ENCODE data around the gene OMP. TPM values are rescaled to one million over a fixed set of nuclear protein-coding genes. Genes with fewer than 3 reads are reported as not detected.

Gene OMP
- total RNA-seq, 1 donor from 2014 or later, result not detected

GRCh38 chr11:77146261-77147035 is 43.8 kb downstream of the OMP start:
- no peak overlapping the region for H3K27ac Mint-ChIP-seq (ENCODE audit: unreplicated experiment)
- no peak overlapping the region for H3K4me3 Mint-ChIP-seq (ENCODE audit: unreplicated experiment)
- H3K4me1 Mint-ChIP-seq (ENCODE audit: low read depth), result peaks cover 3% of the 10 kb centered on the region
- H3K9me3 Mint-ChIP-seq (ENCODE audit: low read depth), result no peaks in the 10 kb centered on the region
- TF ChIP-seq CTCF (IDR thresholded peaks at IDR 0.05), result no peak
- no peak for DNase-seq (ENCODE audit: low spot score)
- H3K27me3 Mint-ChIP-seq (ENCODE audit: low read depth), result peaks cover 4% of the 10 kb centered on the region
- H3K36me3 Mint-ChIP-seq (ENCODE audit: low read depth), result no peaks in the 10 kb centered on the region

GRCh38 chr11:77147036-77147315 is 44.3 kb downstream of the OMP start:
- no peaks in the 10 kb centered on the region for H3K9me3 Mint-ChIP-seq (ENCODE audit: low read depth)
- no peak overlapping the region for H3K4me3 Mint-ChIP-seq (ENCODE audit: unreplicated experiment)
- peaks cover 3% of the 10 kb centered on the region for H3K4me1 Mint-ChIP-seq (ENCODE audit: low read depth)
- TF ChIP-seq CTCF (IDR thresholded peaks at IDR 0.05), result no peak
- DNase-seq (ENCODE audit: low spot score), result no peak
- H3K27ac Mint-ChIP-seq (ENCODE audit: unreplicated experiment), result no peak overlapping the region
- H3K27me3 Mint-ChIP-seq (ENCODE audit: low read depth), result peaks cover 4% of the 10 kb centered on the region
- no peaks in the 10 kb centered on the region for H3K36me3 Mint-ChIP-seq (ENCODE audit: low read depth)

- H3K36me3 Mint-ChIP-seq (ENCODE audit: low read depth), result no peaks in the 10 kb centered on the region
- H3K27ac Mint-ChIP-seq (ENCODE audit: unreplicated experiment), result no peak overlapping the region
- peaks cover 4% of the 10 kb centered on the region for H3K27me3 Mint-ChIP-seq (ENCODE audit: low read depth)
- peaks cover 10% of the 10 kb centered on the region for H3K4me1 Mint-ChIP-seq (ENCODE audit: low read depth)
- no peak for DNase-seq (ENCODE audit: low spot score)
- TF ChIP-seq CTCF (IDR thresholded peaks at IDR 0.05), result no peak
- H3K9me3 Mint-ChIP-seq (ENCODE audit: low read depth), result no peaks in the 10 kb centered on the region
- H3K4me3 Mint-ChIP-seq (ENCODE audit: unreplicated experiment), result no peak overlapping the region
Measured at GRCh38 chr11:77147668-77148321, 45.2 kb downstream of the OMP start.

GRCh38 chr11:77148963-77149715 is 46.5 kb downstream of the OMP start:
- H3K27me3 Mint-ChIP-seq (ENCODE audit: low read depth), result peaks cover 4% of the 10 kb centered on the region
- H3K9me3 Mint-ChIP-seq (ENCODE audit: low read depth), result no peaks in the 10 kb centered on the region
- no peak overlapping the region for H3K4me3 Mint-ChIP-seq (ENCODE audit: unreplicated experiment)
- no peak overlapping the region for H3K27ac Mint-ChIP-seq (ENCODE audit: unreplicated experiment)
- no peak for TF ChIP-seq CTCF (IDR thresholded peaks at IDR 0.05)
- no peak for DNase-seq (ENCODE audit: low spot score)
- peaks cover 13% of the 10 kb centered on the region for H3K4me1 Mint-ChIP-seq (ENCODE audit: low read depth)
- no peaks in the 10 kb centered on the region for H3K36me3 Mint-ChIP-seq (ENCODE audit: low read depth)

- Mint-ChIP-seq H3K4me3 (ENCODE audit: unreplicated experiment) (no peak overlapping the region), H3K9me3 (ENCODE audit: low read depth) (no peaks in the 10 kb centered on the region), H3K36me3 (ENCODE audit: low read depth) (no peaks in the 10 kb centered on the region), H3K27ac (ENCODE audit: unreplicated experiment) (no peak overlapping the region), H3K27me3 (ENCODE audit: low read depth) (peaks cover 4% of the 10 kb centered on the region), H3K4me1 (ENCODE audit: low read depth) (peaks cover 13% of the 10 kb centered on the region)
- DNase-seq (ENCODE audit: low spot score), result no peak
- no peak for TF ChIP-seq CTCF (IDR thresholded peaks at IDR 0.05)
Measured at GRCh38 chr11:77149716-77150392, 47.2 kb downstream of the OMP start.
